NCI-H345 treated with DMSO at 0.1 percent for 48 hours (cell line): ENCODE results near the gene AKR1C2.
"Not testable (repeated sequence)": the region's sequence is repeated elsewhere in the genome, so short reads cannot be mapped to it uniquely, and the experiment has no call there.

Source experiments
- DNase-seq: peaks from one replicate; lab custom pipeline; 2025; ENCODE audit not compliant: unreplicated experiment; lab: John Stamatoyannopoulos, UW

Gene AKR1C2

GRCh38 chr10:4990217-4990616, 13.4 kb downstream of the AKR1C2 start:
- DNase-seq: no peak

DNA sequence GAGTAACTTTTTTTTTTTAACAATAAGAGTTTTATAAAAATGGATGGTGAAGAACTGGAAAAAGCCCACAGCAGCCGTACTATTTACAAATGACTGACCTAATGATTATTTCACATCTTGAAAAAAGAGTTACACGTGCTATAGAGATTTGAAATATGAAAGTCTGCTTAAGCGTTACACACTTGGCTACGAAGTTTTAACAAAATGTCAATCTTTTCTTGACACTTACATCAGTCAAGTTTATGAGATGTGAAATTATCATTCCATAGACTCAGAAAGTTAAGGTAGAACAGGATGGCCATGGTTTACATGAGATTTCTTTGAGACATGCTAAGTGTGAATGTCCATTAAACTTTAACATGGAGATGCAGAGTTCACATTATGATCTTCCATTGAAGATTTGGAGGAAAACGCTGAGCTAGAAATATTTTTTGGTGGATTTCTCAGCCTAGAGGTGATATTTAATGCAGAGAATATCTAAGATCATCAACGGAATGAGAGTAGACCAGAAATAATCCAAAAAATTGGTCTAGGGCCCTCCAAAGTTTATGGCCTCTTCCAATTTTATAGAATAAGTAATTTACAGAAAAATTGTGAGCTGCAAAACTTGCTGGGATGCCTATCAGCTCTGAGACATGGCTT, 15.5 kb downstream of the AKR1C2 start:
- not testable (repeated sequence) for DNase-seq

- no peak for DNase-seq
These were observed 18.6 kb downstream of the AKR1C2 start for GRCh38 chr10:4984971-4985594.

GRCh38 chr10:4984223-4984622, 19.4 kb downstream of the AKR1C2 start:
- no peak for DNase-seq

GRCh38 chr10:4983615-4984216, 19.9 kb downstream of the AKR1C2 start:
- no peak for DNase-seq

- DNase-seq: no peak
These were observed 20.9 kb downstream of the AKR1C2 start for GRCh38 chr10:4982764-4983226.

- DNase-seq: no peak
These were observed 21.8 kb downstream of the AKR1C2 start for GRCh38 chr10:4981722-4982471.

GRCh38 chr10:4980793-4981192, 22.9 kb downstream of the AKR1C2 start:
- DNase-seq: no peak

GRCh38 chr10:4978870-4979269, 24.8 kb downstream of the AKR1C2 start:
- DNase-seq: no peak

- DNase-seq: no peak
These were observed 26.6 kb downstream of the AKR1C2 start for GRCh38 chr10:4977025-4977424.

- not testable (repeated sequence) for DNase-seq
These were observed 29.3 kb downstream of the AKR1C2 start for GRCh38 chr10:4974400-4974799.

- DNase-seq: not testable (repeated sequence)
These were observed 30.4 kb downstream of the AKR1C2 start for GRCh38 chr10:4973294-4973693.

- not testable (repeated sequence) for DNase-seq
These were observed 31.1 kb downstream of the AKR1C2 start for GRCh38 chr10:4972369-4973142.

GRCh38 chr10:4970362-4970761, 33.3 kb downstream of the AKR1C2 start:
- DNase-seq: not testable (repeated sequence)

GRCh38 chr10:4969289-4969688, 34.4 kb downstream of the AKR1C2 start:
- DNase-seq: not testable (repeated sequence)

- not testable (repeated sequence) for DNase-seq
These were observed 36.5 kb downstream of the AKR1C2 start for GRCh38 chr10:4967189-4967588.

GRCh38 chr10:4965763-4966162, 37.9 kb downstream of the AKR1C2 start:
- DNase-seq: not testable (repeated sequence)

DNA sequence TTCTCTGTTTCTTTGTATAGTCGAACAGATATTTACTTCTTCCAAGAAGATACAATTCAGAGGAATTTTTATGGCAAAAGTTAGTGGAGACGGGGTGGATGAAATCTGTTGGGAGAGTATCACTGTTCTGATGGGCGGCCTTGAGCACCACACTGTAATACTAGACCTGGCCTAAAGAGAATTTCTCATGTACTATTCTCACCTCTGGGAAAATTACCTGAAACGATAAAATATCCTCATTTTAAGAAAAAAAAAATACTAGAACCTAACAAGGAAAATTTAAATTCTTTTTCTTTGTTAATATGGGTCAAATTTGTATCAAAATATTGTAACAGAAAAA, 39.9 kb downstream of the AKR1C2 start:
- DNase-seq: not testable (repeated sequence)

DNA sequence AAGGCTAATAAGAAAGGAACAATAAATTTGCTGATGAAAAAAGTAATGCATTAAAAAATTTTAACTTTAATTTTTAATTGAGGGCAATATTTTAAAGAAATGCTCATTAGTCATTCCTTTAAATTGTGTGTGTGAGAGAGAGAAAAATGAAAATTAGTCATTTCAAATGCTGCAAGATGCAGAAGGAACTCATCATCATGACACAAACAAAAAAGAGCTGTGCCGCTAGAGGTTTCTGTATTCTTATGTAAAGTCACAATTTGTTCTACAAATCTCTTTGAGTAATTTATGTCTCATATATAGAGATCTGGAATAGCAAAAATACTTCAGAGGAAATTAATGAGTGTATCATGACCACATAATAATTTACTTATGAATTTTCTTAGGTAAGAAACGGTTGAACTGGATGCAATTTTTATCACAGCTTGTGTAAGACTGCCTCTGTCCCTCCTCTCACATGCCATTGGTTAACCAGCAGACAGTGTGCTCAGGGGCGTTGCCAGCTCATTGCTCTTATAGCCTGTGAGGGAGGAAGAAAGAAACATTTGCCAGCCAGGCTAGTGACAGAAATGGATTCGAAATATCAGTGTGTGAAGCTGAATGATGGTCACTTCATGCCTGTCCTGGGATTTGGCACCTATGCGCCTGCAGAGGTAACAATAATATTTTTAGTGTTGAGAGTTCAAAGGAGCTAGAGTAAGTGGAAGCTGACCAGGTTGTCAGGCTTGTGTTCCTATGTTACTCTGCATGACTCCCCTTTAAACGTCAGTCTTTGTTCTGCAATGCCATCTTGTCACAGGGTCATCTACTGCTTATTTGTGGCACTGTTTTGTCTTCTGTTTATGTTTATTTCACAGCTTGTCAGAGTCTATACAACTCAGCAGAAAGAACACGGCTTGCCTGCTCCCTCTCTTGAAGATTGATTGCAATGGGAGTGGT, 40.5 kb downstream of the AKR1C2 start, which contains the start of gene AKR1C1:
TSS of gene AKR1C1 (plus strand) at position 540 of the 939 bp plus-strand sequence. CDS start at position 570, 30 bp downstream.
- DNase-seq: not testable (repeated sequence)

DNA sequence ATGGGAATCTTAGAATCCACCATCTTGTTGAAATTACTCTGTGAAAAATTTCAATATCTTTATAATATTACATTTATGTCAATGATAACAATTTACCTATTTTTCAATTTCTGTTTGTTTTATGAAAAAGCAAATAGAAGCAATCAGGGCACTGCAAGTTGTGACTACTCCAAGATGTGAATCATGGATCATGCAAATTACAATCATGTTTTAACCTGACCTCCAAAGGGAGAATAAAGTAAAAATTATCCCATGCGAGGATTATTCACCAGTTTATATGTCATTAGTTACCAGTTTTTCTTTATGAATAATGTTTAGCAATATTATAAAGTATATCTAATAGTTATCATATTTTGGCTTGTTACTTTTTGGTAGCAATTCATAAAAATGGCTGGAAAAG, 41.3 kb downstream of the AKR1C2 start:
- DNase-seq: not testable (repeated sequence)
